Bronchial epithelial cell (primary cell): ENCODE results near the gene MTMR12. TPM values are rescaled to one million over a fixed set of nuclear protein-coding genes. Genes with fewer than 3 reads are reported as not detected.
A peak's percentile ranks its signal among the peaks of the same experiment; 100 is the strongest.

Experiments
- DNase-seq: peaks from one replicate; pipeline ENCODE4 v3.0.0-alpha.2; 2010; ENCODE audit warnings: low read depth
- FAIRE-seq: peaks from 2 replicates; lab custom pipeline; 2011; peaks lifted over from hg19 to GRCh38; lab: Jason Lieb, UNC
- H3K27me3 ChIP-seq: 2 replicates; pipeline ENCODE4 v1.5.1; 2011; ENCODE audit warnings: low read length; ENCODE audit not compliant: control insufficient read depth, insufficient read depth
- H3K36me3 ChIP-seq: 2 replicates; pipeline ENCODE4 v1.5.1; 2011; ENCODE audit warnings: low read length; ENCODE audit not compliant: control insufficient read depth, insufficient read depth
- H3K4me3 ChIP-seq: 2 replicates; pipeline ENCODE4 v1.5.1; 2011; ENCODE audit warnings: mild to moderate bottlenecking, low read depth, low read length, control low read depth
- total RNA-seq: library from RNA; depleted of rRNA; stranded (reverse); fragments of >200 nt; gene quantifications from 2 replicates; pipeline ENCODE4 v1.2.1, GENCODE V29; 2014
- TF ChIP-seq, protein P1 (sequence below): IDR thresholded peaks from 2 replicates; pipeline ENCODE4 v1.5.1; 2011; ENCODE audit warnings: mild to moderate bottlenecking, moderate library complexity, low read length, control low read depth, inconsistent platforms; ENCODE audit not compliant: insufficient read depth, severe bottlenecking

MTMR12 gene
- total RNA-seq, 1 donor from 2014 or later, result 15.8 TPM

DNA sequence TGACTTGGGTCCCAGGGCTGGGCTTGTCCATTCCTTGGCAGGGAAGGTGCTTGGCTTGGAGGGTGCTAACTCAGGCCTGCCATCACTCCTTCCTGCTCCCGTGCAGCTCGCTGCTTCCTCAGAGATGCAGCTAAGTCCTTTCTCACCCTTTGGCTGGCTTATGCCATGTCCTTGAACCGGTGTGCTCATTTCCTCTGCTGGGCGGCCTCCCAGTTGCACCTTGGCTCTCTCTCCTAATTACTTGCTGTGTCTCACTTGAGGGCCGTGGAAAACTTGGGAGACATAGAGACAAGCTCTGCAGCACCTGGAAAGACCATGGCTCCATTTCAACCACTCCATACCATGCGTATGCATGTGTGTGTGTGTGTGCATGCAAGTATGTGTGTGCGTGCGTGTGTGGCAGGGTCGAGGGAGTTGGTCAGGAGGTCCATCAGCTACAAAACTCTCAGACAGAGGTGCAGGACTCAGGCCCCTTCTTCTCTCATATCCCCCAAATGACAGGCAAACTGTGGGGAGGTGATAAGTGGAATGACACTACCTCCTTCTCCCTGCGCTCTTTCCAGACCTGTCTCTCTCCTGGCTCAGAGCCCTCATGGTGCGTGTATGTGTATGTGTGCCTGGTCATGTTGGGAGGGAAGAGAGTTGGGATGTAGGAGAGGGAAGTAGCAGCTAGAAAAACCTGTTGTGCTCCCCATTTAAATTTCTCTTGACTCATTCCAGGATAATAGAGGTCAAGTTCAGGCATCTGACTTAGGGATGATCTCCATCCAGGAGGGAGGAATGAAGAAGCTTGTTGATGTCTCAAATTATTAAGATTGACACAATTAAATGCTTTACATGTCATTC, 17.6 kb upstream of the MTMR12 start:
- Histone ChIP-seq H3K36me3 (no peaks in the 10 kb centered on the region), H3K27me3 (no peaks in the 10 kb centered on the region), H3K4me3 (no peak overlapping the region)
- TF ChIP-seq, protein P1, sequence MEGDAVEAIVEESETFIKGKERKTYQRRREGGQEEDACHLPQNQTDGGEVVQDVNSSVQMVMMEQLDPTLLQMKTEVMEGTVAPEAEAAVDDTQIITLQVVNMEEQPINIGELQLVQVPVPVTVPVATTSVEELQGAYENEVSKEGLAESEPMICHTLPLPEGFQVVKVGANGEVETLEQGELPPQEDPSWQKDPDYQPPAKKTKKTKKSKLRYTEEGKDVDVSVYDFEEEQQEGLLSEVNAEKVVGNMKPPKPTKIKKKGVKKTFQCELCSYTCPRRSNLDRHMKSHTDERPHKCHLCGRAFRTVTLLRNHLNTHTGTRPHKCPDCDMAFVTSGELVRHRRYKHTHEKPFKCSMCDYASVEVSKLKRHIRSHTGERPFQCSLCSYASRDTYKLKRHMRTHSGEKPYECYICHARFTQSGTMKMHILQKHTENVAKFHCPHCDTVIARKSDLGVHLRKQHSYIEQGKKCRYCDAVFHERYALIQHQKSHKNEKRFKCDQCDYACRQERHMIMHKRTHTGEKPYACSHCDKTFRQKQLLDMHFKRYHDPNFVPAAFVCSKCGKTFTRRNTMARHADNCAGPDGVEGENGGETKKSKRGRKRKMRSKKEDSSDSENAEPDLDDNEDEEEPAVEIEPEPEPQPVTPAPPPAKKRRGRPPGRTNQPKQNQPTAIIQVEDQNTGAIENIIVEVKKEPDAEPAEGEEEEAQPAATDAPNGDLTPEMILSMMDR, result no peak
- FAIRE-seq (no peak), DNase-seq (peak; percentile 72)

DNA sequence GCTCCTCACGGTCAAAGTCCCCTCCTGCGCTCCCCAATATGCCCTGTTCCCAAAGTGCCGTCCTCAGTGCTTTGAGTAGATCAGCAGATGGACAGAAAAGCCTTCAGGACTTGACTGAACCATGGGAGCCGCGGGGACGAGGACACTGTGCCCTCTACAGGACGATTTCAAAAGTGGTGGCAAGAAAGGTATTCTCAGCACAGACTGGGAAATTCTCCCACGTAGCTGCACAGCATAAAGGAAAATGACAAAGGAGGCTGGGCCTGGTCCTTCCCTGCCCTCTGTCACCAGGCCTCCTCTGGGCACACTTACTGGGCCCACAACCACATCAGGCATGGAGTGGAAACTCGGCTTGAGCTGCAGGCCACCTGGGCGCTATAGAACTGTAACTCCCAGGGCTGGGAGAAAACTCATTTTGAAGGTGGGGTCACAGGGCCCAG, 16.7 kb upstream of the MTMR12 start:
- H3K4me3 ChIP-seq, result no peak overlapping the region
- no peaks in the 10 kb centered on the region for H3K36me3 ChIP-seq
- DNase-seq (peak; percentile 51), FAIRE-seq (no peak)
- no peaks in the 10 kb centered on the region for H3K27me3 ChIP-seq
- TF ChIP-seq, protein P1, result peak; percentile 71

DNA sequence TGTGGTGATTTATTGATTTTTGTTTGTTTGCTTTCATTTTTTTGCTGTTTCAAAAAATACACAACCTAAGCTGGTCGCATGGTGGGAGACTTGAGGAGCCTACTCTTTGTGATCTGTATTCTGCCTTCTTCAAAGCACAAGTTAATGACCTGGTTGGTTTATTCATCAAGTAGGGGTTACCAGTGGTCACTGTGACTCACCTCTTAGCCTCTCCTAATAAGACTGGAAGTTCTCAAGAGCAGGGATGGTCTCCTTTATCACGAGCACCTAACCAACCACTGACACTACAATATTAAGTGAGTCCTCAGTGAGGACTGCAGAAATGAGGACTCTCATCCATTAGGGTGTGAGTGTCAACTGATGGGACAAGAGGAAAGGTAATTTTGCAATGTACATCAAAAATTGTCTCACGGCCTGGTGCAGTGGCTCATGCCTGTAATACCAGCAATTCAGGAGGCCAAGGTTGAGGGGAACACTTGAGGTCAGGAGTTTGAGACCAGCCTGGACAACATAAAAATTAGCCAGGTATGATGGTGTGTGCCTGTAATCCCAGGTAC, 13.6 kb upstream of the MTMR12 start:
- TF ChIP-seq, protein P1, result no peak
- Histone ChIP-seq H3K36me3 (no peaks in the 10 kb centered on the region), H3K27me3 (no peaks in the 10 kb centered on the region), H3K4me3 (no peak overlapping the region)
- no peak for DNase-seq
- no peak for FAIRE-seq

DNA sequence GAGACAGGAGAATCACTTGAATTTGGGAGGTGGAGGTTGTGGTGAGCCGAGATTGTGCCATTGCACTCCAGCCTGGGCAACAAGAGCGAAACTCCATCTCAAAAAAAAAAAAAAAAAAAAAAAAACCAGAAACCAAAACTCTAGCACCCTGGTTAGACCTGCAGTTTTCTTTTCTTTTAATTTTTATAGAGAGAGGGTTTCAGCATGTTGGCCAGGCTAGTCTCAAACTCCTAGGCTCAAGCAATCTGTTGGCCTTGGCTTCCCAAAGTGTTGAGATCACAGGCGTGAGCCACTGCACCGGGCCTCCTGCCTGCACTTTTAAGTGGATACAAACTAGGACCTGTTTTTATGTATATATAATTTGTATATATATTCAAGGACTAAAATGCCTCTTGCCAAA, 12.9 kb upstream of the MTMR12 start:
- no peaks in the 10 kb centered on the region for H3K27me3 ChIP-seq
- no peaks in the 10 kb centered on the region for H3K36me3 ChIP-seq
- H3K4me3 ChIP-seq, result no peak overlapping the region
- DNase-seq (no peak), FAIRE-seq (no peak)
- TF ChIP-seq, protein P1, result no peak

DNA sequence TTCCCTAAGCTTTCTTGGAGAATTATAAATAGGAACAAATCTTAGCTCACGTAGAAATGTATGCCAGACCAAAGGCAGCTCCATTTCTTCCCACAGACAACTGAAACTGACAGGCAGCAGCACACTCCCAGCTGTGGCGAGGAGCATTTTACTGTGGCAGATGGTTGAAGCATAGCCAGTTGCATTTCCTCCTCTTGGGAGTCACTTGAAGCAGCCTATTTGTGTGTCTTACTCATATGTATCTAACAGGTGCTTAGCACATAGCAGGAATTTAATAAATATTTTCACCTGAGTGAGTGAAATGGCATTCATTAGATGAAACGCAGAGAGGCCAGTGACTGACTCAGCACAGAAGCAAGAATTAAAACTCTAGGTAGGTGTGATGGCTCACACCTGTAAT, 12.3 kb upstream of the MTMR12 start:
- TF ChIP-seq, protein P1, result no peak
- Histone ChIP-seq H3K27me3 (no peaks in the 10 kb centered on the region), H3K36me3 (no peaks in the 10 kb centered on the region), H3K4me3 (no peak overlapping the region)
- DNase-seq, result peak; percentile 65
- FAIRE-seq, result no peak
